GM12891 (cell line): ENCODE data around the gene TMPRSS11A.

Source experiments
- POLR2A ChIP-seq: IDR thresholded peaks from 2 replicates; pipeline ENCODE4 v1.6.1; 2011; ENCODE audit warnings: low read depth, low read length, control low read depth
- POLR2AphosphoS5 ChIP-seq: IDR thresholded peaks from 2 replicates; pipeline ENCODE4 v1.6.1; 2011; ENCODE audit warnings: low read depth, low read length, control low read depth
- TAF1 ChIP-seq: IDR thresholded peaks from 2 replicates; pipeline ENCODE4 v1.6.1; 2011; ENCODE audit warnings: low read depth, low read length, control low read depth

DNA sequence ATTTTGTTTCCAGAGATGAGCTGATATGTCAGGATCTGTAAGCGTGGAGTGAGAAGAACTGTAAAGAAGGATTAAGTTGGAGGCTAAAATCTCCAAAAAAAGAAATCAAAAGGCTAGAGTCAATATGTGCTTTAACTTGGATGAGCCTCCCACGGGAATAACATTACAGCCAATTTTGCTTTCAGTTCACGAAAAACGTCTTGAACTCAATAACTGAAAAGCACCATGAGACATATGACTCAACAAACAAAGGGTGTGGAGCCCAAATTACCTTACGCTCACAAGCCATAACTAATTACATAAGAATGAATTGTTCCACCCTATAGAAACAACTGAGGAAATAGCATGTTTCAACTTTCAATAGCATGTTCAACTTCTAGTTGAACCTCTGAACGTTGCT, 101.8 kb downstream of the TMPRSS11A start:
- TF ChIP-seq POLR2A (no peak), POLR2AphosphoS5 (no peak), TAF1 (no peak)
